ENCODE results near the gene CTSH. TPM values are rescaled to one million over a fixed set of nuclear protein-coding genes. Genes with fewer than 3 reads are reported as not detected.
"Not testable (repeated sequence)": the region's sequence is repeated elsewhere in the genome, so short reads cannot be mapped to it uniquely, and the experiment has no call there.

CTSH gene
- total RNA-seq, 1 donor from 2014 or later, result 75.8 TPM

- H3K36me3 ChIP-seq (ENCODE audit: control insufficient read depth, insufficient read depth, low read length), result peaks cover 9% of the 10 kb centered on the region
- no peak for FAIRE-seq
Observed at GRCh38 chr15:78909160-78909695, 35.6 kb downstream of the CTSH start.

GRCh38 chr15:78907577-78907976, 37.3 kb downstream of the CTSH start:
- peak; percentile 16 for TF ChIP-seq CTCF (IDR thresholded peaks at IDR 0.05; ENCODE audit: insufficient read depth, low read length, severe bottlenecking)
- H3K4me3 ChIP-seq (ENCODE audit: low read depth, low read length), result no peak overlapping the region
- no peaks in the 10 kb centered on the region for H3K27me3 ChIP-seq (ENCODE audit: control insufficient read depth, insufficient read depth, low read length)
- peaks cover 10% of the 10 kb centered on the region for H3K36me3 ChIP-seq (ENCODE audit: control insufficient read depth, insufficient read depth, low read length)
- FAIRE-seq (no peak), DNase-seq (ENCODE audit: low read depth) (no peak)

More at GRCh38 chr15:78909160-78909695, 35.6 kb downstream of the CTSH start:
- DNase-seq (ENCODE audit: low read depth), result no peak
- Histone ChIP-seq H3K27me3 (ENCODE audit: control insufficient read depth, insufficient read depth, low read length) (no peaks in the 10 kb centered on the region), H3K4me3 (ENCODE audit: low read depth, low read length) (no peak overlapping the region)
- TF ChIP-seq CTCF (IDR thresholded peaks at IDR 0.05; ENCODE audit: insufficient read depth, low read length, severe bottlenecking), result no peak

- FAIRE-seq (no peak), DNase-seq (ENCODE audit: low read depth) (peak; percentile 63)
- peaks cover 10% of the 10 kb centered on the region for H3K36me3 ChIP-seq (ENCODE audit: control insufficient read depth, insufficient read depth, low read length)
- H3K4me3 ChIP-seq (ENCODE audit: low read depth, low read length), result no peak overlapping the region
- TF ChIP-seq CTCF (IDR thresholded peaks at IDR 0.05; ENCODE audit: insufficient read depth, low read length, severe bottlenecking), result no peak
- H3K27me3 ChIP-seq (ENCODE audit: control insufficient read depth, insufficient read depth, low read length), result no peaks in the 10 kb centered on the region
Observed at GRCh38 chr15:78906316-78906620, 38.6 kb downstream of the CTSH start.

GRCh38 chr15:78904599-78905358, 40.1 kb downstream of the CTSH start:
- no peak for FAIRE-seq
- Histone ChIP-seq H3K36me3 (ENCODE audit: control insufficient read depth, insufficient read depth, low read length) (peaks cover 5% of the 10 kb centered on the region), H3K27me3 (ENCODE audit: control insufficient read depth, insufficient read depth, low read length) (no peaks in the 10 kb centered on the region), H3K4me3 (ENCODE audit: low read depth, low read length) (no peak overlapping the region)
- no peak for TF ChIP-seq CTCF (IDR thresholded peaks at IDR 0.05; ENCODE audit: insufficient read depth, low read length, severe bottlenecking)
- no peak for DNase-seq (ENCODE audit: low read depth)

GRCh38 chr15:78902281-78903032, 42.4 kb downstream of the CTSH start:
- FAIRE-seq; H3K36me3 ChIP-seq (ENCODE audit: control insufficient read depth, insufficient read depth, low read length): not testable (repeated sequence)

GRCh38 chr15:78900819-78901533, 43.9 kb downstream of the CTSH start:
- not testable (repeated sequence) for H3K4me3 ChIP-seq (ENCODE audit: low read depth, low read length); FAIRE-seq; H3K27me3 ChIP-seq (ENCODE audit: control insufficient read depth, insufficient read depth, low read length); DNase-seq (ENCODE audit: low read depth); H3K36me3 ChIP-seq (ENCODE audit: control insufficient read depth, insufficient read depth, low read length)

More at GRCh38 chr15:78902281-78903032, 42.4 kb downstream of the CTSH start:
- DNase-seq (ENCODE audit: low read depth); H3K27me3 ChIP-seq (ENCODE audit: control insufficient read depth, insufficient read depth, low read length); H3K4me3 ChIP-seq (ENCODE audit: low read depth, low read length): not testable (repeated sequence)

Data from bronchial epithelial cell (primary cell).